ENCODE results near the gene FOXE3.

FOXE3 gene

DNA sequence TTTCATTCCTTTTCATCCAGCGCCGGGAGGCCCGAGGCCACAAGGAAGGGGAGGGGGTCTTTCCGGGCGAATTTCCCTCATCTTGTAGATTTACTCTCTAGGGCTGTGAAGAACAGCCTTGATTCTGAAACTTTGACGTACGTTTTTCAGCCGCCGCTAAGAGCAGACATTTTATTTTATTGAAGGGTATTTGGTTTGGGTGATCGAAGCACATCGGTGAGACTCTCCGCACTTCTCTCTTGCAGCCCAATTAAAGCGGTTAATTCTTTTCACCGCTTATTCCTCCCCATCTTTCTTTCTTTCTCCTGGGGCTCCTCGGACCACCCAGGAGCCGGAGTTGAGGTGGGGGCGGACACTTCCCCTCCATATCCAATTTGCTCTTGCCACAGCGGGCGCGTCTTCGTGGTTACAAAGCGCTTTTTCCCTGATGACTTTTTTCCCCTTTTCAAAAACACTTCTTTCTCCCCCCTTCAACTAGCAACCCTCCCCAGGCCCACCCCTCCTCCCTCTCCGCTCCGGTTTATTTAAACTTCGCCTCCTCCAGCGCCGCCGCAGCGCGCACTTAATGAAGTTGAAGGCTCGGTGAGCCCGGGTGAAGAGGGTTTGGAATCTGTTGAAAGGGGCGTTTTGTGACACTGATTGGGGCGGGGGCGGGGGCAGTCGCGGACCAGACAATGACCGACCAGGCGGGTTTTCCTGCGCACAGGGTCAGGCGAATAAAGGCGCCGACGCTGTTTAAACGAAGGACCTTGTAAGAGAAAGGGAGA is 27.6 kb downstream of the FOXE3 start:
- no peak for TF ChIP-seq CTCF (IDR thresholded peaks at IDR 0.05; ENCODE audit: low read depth, low read length, poor library complexity, severe bottlenecking)
- TF ChIP-seq EZH2phosphoT487 (IDR thresholded peaks at IDR 0.05; ENCODE audit: borderline replicate concordance, low read length): no peak
- Histone ChIP-seq H4K20me1 (ENCODE audit: control insufficient read depth, insufficient read depth, low read depth, low read length) (no peaks in the 10 kb centered on the region), H3K36me3 (ENCODE audit: control insufficient read depth, low read length) (no peaks in the 10 kb centered on the region), H3K4me2 (ENCODE audit: low read length) (no peak overlapping the region), H3K27me3 (ENCODE audit: control insufficient read depth, low read length) (peaks cover 50% of the 10 kb centered on the region), H3K79me2 (ENCODE audit: control insufficient read depth, low read length) (no peaks in the 10 kb centered on the region), H3F3A (ENCODE audit: control insufficient read depth, insufficient read depth) (no peaks in the 10 kb centered on the region), H3K9me2 (replicated peaks; ENCODE audit: control insufficient read depth, low read length) (no peaks in the 10 kb centered on the region), H3K4me1 (ENCODE audit: control insufficient read depth, low read length) (no peaks in the 10 kb centered on the region), H3K4me3 (ENCODE audit: low read length) (no peak overlapping the region), H3K9me3 (ENCODE audit: control insufficient read depth, insufficient read depth, low read length) (no peaks in the 10 kb centered on the region), H3K27ac (ENCODE audit: low read depth, low read length) (no peak overlapping the region)

DNA sequence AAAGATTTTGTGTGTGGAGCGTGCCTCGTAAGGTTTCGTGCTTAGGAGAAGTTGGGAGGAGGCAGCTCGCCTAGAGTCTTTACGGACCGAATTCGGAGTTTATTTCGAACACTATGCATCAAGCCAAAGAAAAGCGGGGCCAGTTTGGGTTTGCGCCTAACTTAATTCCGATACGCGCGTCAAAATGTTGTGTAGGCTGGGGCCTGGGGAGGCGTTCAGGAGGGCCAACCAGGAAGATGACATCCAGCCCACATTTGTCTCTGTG is 28.1 kb downstream of the FOXE3 start:
- Histone ChIP-seq H3F3A (ENCODE audit: control insufficient read depth, insufficient read depth) (no peaks in the 10 kb centered on the region), H3K9me2 (replicated peaks; ENCODE audit: control insufficient read depth, low read length) (no peaks in the 10 kb centered on the region), H3K27me3 (ENCODE audit: control insufficient read depth, low read length) (peaks cover 50% of the 10 kb centered on the region), H3K79me2 (ENCODE audit: control insufficient read depth, low read length) (no peaks in the 10 kb centered on the region), H3K4me2 (ENCODE audit: low read length) (no peak overlapping the region), H3K36me3 (ENCODE audit: control insufficient read depth, low read length) (no peaks in the 10 kb centered on the region), H3K4me1 (ENCODE audit: control insufficient read depth, low read length) (no peaks in the 10 kb centered on the region), H4K20me1 (ENCODE audit: control insufficient read depth, insufficient read depth, low read depth, low read length) (no peaks in the 10 kb centered on the region), H3K4me3 (ENCODE audit: low read length) (no peak overlapping the region), H3K9me3 (ENCODE audit: control insufficient read depth, insufficient read depth, low read length) (no peaks in the 10 kb centered on the region), H3K27ac (ENCODE audit: low read depth, low read length) (no peak overlapping the region)
- TF ChIP-seq CTCF (IDR thresholded peaks at IDR 0.05; ENCODE audit: low read depth, low read length, poor library complexity, severe bottlenecking): no peak
- no peak for TF ChIP-seq EZH2phosphoT487 (IDR thresholded peaks at IDR 0.05; ENCODE audit: borderline replicate concordance, low read length)

DNA sequence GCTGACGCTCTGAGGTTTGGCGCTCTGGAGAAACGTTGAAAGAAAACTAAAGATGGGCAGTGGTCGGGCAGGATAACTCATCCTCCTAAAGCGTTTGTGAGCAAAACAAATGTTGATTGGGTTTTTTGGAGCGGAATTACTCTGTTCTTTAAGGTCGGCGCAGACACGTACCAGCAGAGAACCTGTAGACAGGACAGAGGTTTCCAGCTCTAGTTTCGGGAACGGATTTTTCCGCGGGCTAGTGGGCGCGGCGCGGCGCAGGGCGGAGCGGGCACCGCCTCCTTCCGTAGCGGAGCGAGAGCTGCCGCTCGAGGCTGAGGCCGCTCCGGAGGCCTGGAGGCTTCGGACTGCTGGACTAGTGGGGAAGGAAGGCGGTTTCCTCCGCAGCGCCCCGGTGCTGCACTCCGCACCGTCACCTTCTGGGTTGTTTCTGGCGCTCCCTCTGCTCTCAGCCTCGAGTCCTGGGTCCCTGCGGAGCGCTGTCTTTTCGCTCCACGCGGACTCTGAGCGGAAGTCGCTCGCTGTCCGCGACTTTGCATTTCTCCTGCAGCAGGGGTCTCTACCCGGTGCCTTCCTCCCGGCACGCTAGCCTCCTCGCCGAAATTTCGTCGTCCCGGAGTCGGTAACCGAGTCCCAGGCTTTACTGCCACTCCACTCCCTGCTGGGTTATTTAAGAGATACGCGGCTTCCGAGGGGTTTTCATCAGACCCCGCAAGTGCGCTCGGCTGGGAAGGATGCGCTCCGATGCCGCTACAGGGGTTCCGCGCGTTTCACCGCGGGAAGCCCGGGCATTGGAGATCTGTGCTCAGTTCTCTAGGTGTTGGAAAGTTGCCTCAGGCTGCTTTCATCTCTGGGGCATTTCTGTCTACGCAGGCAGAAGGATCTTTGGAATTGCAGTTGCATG is 28.7 kb downstream of the FOXE3 start:
- H3K36me3 ChIP-seq (ENCODE audit: control insufficient read depth, low read length): no peaks in the 10 kb centered on the region

More for the DNA sequence above, 28.7 kb downstream of the FOXE3 start:
- Histone ChIP-seq H3K9me2 (replicated peaks; ENCODE audit: control insufficient read depth, low read length) (no peaks in the 10 kb centered on the region), H3K4me2 (ENCODE audit: low read length) (no peak overlapping the region), H3K4me3 (ENCODE audit: low read length) (no peak overlapping the region), H4K20me1 (ENCODE audit: control insufficient read depth, insufficient read depth, low read depth, low read length) (no peaks in the 10 kb centered on the region), H3K9me3 (ENCODE audit: control insufficient read depth, insufficient read depth, low read length) (no peaks in the 10 kb centered on the region), H3F3A (ENCODE audit: control insufficient read depth, insufficient read depth) (no peaks in the 10 kb centered on the region), H3K27ac (ENCODE audit: low read depth, low read length) (no peak overlapping the region), H3K4me1 (ENCODE audit: control insufficient read depth, low read length) (no peaks in the 10 kb centered on the region), H3K27me3 (ENCODE audit: control insufficient read depth, low read length) (peaks cover 50% of the 10 kb centered on the region), H3K79me2 (ENCODE audit: control insufficient read depth, low read length) (no peaks in the 10 kb centered on the region)
- no peak for TF ChIP-seq EZH2phosphoT487 (IDR thresholded peaks at IDR 0.05; ENCODE audit: borderline replicate concordance, low read length)
- no peak for TF ChIP-seq CTCF (IDR thresholded peaks at IDR 0.05; ENCODE audit: low read depth, low read length, poor library complexity, severe bottlenecking)
